DMS 273 (cell line): Measurements from ENCODE around the gene TMEFF1.

Source experiments
- DNase-seq: peaks from one replicate; lab custom pipeline; 2025; ENCODE audit not compliant: unreplicated experiment; lab: John Stamatoyannopoulos, UW

Gene TMEFF1

DNA sequence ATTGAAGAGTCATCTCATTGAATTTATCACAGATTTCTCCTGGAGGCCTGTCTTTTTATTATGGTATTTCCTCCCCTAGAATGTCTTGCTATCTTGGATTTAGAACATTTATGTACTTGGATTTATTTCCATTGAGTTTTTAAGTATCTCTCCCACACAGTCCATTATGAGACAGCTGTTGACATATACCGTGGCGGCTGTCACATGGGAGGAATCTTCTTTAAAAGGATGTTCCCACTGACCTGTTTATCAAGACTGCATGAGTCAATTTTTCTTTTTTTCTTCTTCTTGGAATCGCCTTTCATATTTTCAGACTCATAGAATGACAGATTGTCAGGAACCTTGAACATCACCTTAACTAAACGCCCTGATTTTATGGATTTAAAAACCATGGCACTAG lies 102.1 kb downstream of the TMEFF1 start:
- no peak for DNase-seq

DNA sequence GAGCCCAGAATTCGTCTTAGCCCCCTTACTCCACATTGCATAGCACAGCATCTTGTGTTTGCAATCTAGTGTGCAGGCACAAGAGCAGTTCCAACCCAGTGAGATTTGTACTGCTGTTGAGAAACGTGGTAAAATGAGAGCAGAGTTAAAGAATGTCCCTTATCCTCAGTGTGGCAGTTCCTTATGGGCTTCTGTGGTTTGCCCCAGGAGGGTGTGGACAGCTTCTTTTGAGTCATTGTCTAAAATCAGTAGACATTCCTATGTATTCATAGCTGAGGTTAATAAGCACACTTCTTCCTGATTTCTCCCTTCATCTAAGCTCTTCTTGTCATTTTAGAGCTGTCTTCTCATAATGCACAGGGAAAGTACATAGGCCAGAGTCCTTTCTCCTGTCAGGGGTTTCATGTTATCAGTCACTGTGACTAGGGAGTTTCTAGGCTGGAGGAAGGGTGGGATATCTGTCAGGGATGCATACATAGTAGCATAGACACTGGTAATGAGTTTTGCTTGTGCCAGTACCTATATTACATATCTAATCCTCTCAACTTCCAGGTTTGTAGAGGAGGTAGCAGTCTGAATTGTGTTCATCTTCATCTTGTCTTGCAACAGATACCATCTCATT lies 102.9 kb downstream of the TMEFF1 start:
- DNase-seq = no peak

DNA sequence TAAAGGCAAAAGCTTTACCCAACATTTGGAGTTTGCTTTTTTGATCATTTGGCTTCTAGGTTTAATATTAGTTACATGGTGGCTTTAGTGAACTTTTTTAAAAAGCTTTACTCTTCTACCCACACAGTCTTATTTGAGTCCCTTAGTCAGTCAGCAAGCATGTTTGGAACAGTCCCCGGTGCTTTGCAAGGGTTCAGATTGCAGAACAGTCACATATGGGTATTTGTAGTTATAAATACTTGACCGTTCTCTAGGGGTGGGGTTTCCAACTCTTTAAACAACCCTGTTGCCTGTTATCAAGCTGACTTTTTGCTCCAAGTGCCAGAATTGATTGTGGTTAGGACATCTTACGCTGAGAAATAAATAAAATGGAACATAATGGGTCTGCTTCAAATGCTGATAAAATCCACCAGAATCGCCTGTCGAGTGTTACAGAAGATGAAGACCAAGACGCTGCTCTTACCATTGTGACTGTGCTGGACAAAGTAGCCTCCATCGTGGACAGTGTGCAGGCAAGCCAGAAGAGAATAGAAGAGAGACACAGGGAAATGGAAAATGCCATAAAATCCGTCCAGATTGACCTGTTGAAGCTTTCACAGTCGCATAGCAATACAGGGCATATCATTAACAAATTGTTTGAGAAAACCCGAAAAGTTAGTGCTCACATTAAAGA lies 105.0 kb downstream of the TMEFF1 start, which contains the start of gene CAVIN4:
CAVIN4 (plus strand) TSS at position 304 of the 673 bp plus-strand sequence; CDS start at position 369, 65 bp downstream.
- no peak for DNase-seq

- DNase-seq = no peak
These were observed 105.7 kb downstream of the TMEFF1 start for GRCh38 chr9:100578610-100579009.

GRCh38 chr9:100579665-100580064 lies 106.7 kb downstream of the TMEFF1 start:
- peak; percentile 2 for DNase-seq

DNA sequence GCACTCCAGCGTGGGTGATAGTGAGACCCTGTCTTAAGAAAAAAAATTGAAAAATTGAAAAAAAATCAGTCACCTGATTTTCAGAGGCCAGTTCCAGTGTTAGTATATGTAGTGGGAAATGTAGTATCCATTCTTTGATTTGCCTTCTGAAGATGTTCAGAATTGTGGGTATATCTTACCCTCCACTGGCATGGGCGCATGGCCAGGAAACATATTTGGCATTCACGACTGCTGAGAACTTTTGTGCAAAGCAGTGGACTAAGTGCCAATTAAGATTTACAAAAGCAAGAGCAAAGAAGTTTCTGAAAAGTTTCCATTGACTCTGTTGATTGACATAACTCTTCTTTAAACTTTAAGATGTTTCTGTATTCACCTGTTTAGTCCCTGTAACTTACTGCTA lies 107.3 kb downstream of the TMEFF1 start:
- no peak for DNase-seq

DNA sequence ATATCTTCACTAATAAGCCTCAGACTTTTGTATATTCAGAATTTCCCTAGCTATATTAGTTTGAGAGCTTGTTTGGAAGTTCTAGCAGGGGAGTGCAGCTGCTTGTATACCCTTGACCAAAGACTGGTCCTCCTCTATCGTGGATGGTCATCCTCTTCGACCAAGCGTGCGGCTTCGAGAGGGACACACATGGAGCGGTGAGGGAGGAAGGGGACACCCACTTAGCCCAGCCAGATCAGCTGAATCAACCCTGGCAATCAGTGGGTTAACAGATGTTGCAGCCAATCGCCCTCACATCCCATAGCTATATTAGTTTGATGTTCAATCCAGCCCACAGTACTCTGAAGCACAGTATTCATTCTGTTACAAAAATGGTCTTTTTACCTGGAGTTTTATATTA lies 108.1 kb downstream of the TMEFF1 start:
- no peak for DNase-seq

GRCh38 chr9:100581661-100582060 lies 108.7 kb downstream of the TMEFF1 start:
- DNase-seq = no peak

- no peak for DNase-seq
These were observed 110.3 kb downstream of the TMEFF1 start for GRCh38 chr9:100583014-100583802.

GRCh38 chr9:100584951-100585350 lies 112.0 kb downstream of the TMEFF1 start:
- DNase-seq = no peak

GRCh38 chr9:100586093-100586492 lies 113.1 kb downstream of the TMEFF1 start:
- DNase-seq = no peak

GRCh38 chr9:100587375-100587774 lies 114.4 kb downstream of the TMEFF1 start:
- no peak for DNase-seq

DNA sequence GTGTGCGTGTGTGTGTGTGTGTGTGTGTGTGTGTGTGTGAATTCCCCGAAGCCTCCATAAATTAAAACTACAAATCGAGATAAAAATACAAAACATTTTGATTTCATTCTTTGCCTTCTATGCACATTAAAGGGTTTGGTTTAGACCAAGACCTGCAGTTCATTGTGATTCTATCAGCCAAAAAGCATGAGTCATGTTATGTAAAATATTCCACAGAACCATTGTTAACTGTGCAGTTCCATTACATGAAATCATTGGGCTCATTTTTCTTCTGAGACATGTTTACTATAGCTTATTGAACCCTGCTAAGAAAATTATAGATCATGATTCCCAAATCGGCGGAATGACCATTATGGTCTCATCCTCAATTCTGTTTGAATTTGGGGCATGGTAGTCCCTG lies 116.6 kb downstream of the TMEFF1 start:
- DNase-seq = no peak

GRCh38 chr9:100590481-100590880 lies 117.5 kb downstream of the TMEFF1 start:
- DNase-seq = no peak

DNA sequence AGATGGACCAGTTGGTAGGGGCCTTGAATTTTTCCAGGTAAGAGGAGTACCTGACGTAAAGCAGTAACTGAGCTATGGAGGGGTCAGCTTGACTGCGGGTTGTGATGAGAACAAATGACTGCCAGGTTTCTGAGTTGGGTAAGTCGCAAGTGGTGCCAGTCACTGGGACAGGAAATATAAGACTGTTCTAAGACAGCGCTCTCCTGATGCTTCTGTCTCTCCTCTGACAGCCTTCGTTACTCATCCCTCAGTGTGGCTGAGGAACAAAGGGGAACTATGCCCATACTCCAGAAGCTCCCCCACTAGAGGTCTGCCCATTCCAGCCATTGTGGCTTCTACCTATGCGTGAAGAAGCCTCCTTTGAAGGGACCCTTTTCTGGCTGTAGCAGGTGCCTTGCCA lies 118.2 kb downstream of the TMEFF1 start:
- DNase-seq = no peak

GRCh38 chr9:100591639-100592412 lies 118.9 kb downstream of the TMEFF1 start:
- no peak for DNase-seq

GRCh38 chr9:100595391-100596199 lies 122.6 kb downstream of the TMEFF1 start:
- peak; percentile 84 for DNase-seq

- DNase-seq = peak; percentile 27
These were observed 124.3 kb downstream of the TMEFF1 start for GRCh38 chr9:100597236-100597635.

- peak; percentile 94 for DNase-seq
These were observed 125.7 kb downstream of the TMEFF1 start for GRCh38 chr9:100598641-100599145.

- peak; percentile 10 for DNase-seq
These were observed 127.7 kb downstream of the TMEFF1 start for GRCh38 chr9:100600521-100601079.
